Left lung (tissue), 10 donors: ENCODE measurements around the gene CDC25C. TPM values are rescaled to one million over a fixed set of nuclear protein-coding genes. Genes with fewer than 3 reads are reported as not detected.
A peak's percentile ranks its signal among the peaks of the same experiment; 100 is the strongest.

ENCODE experiments used
- ATAC-seq: fragments of 200-7000 bp; cut with Tn5 transposase; one replicate; pipeline ENCODE4 v1.9.1; 2020; ENCODE audit warnings: moderate library complexity
- DNase-seq, 4 donors: peaks; one replicate each; pipeline ENCODE4 v3.0.0-alpha.2; 2013 to 2020
- H3K27ac ChIP-seq, 2 donors: fragments of 200-600 bp; sonication (generic) in 1 of 2; one replicate each; pipeline versions ENCODE4 v1.5.0 to v1.8.0; 2020 to 2021
- H3K27me3 ChIP-seq, 2 donors: fragments of 200-600 bp; sonication (generic) in 1 of 2; one replicate each; pipeline versions ENCODE4 v1.5.0 to v1.8.0; 2020 to 2021
- H3K36me3 ChIP-seq, 2 donors: fragments of 200-600 bp; sonication (generic) in 1 of 2; one replicate each; pipeline versions ENCODE4 v1.5.0 to v1.8.0; 2020 to 2021
- H3K4me1 ChIP-seq, 2 donors: fragments of 200-600 bp; one replicate each; pipeline ENCODE4 v1.8.0; 2021
- H3K4me3 ChIP-seq, 2 donors: fragments of 200-600 bp; sonication (generic) in 1 of 2; one replicate each; pipeline versions ENCODE4 v1.5.0 to v1.8.0; 2020 to 2021; ENCODE audit warnings: mild to moderate bottlenecking in 1 of 2
- H3K9me3 ChIP-seq, 2 donors: fragments of 200-600 bp; sonication (generic) in 1 of 2; one replicate each; pipeline versions ENCODE4 v1.5.0 to v1.8.0; 2020 to 2021
- intact Hi-C, 2 donors: fragments of 100-400 bp; cut with DNase I; formaldehyde crosslinking; loops; one replicate each; pipeline versions ENCODE4 v1.11.2 to v1.14.2; 2022
- polyA plus RNA-seq, 6 donors: library from polyadenylated mRNA; unstranded; fragments of 120-200 nt; gene quantifications; one replicate each; pipeline ENCODE4 v1.2.1, GENCODE V29; 2013; ENCODE audit not compliant: insufficient read length in 6 of 6
- total RNA-seq, 2 donors: library from RNA; stranded (reverse); fragmentation: NEBNext Ultra II Directional; extraction: Animal tissue kit (Norgen Biotek cat#: 25700); gene quantifications; one replicate each; pipeline ENCODE4 v1.2.1, GENCODE V29; 2021
- TF ChIP-seq, protein P1 (sequence below), 2 donors: fragments of 200-600 bp; sonication (generic) in 1 of 2; IDR thresholded peaks; one replicate each; pipeline versions ENCODE4 v1.5.0 to v1.8.0; 2021; ENCODE audit warnings: antibody characterized with exemption in 2 of 2
- donor health status: DM: no; HTN: yes; CAD: no.
- donor health status: DM: no; HTN: no; CAD: no.

Gene CDC25C
- total and polyA plus RNA-seq, 8 donors: 0.34 to 14.6 (median 7.7) TPM

DNA sequence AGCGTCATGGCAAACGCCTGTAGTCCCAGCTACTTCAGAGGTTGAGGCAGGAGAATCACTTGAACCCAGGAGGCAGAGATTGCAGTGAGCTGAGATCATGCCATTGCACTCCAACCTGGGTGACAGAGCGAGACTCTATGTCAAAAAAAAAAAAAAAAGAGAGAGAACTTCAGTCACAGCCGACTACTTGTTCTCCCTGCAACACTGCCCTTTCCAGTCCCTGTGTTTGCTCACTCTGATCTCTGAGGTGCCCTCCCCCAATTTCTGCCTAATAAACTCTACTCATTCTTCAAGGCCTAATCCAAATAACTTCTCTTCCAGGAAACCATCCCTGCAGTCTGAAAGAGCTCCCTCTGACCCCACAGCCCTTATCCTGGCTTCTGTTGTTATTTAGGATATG is 85.3 kb downstream of the CDC25C start:
- TF ChIP-seq, protein P1, sequence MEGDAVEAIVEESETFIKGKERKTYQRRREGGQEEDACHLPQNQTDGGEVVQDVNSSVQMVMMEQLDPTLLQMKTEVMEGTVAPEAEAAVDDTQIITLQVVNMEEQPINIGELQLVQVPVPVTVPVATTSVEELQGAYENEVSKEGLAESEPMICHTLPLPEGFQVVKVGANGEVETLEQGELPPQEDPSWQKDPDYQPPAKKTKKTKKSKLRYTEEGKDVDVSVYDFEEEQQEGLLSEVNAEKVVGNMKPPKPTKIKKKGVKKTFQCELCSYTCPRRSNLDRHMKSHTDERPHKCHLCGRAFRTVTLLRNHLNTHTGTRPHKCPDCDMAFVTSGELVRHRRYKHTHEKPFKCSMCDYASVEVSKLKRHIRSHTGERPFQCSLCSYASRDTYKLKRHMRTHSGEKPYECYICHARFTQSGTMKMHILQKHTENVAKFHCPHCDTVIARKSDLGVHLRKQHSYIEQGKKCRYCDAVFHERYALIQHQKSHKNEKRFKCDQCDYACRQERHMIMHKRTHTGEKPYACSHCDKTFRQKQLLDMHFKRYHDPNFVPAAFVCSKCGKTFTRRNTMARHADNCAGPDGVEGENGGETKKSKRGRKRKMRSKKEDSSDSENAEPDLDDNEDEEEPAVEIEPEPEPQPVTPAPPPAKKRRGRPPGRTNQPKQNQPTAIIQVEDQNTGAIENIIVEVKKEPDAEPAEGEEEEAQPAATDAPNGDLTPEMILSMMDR (IDR thresholded peaks at IDR 0.05): no peak
- peak; percentile 70 for ATAC-seq

GRCh38 chr5:138245717-138246116 is 85.9 kb downstream of the CDC25C start:
- H3K4me1 ChIP-seq: peaks cover 0 to 15% of the 10 kb centered on the region in 2 donors
- no peaks in the 10 kb centered on the region for H3K9me3 ChIP-seq
- no peak overlapping the region for H3K27ac ChIP-seq
- no peak for DNase-seq
- no peaks in the 10 kb centered on the region for H3K36me3 ChIP-seq
- intact Hi-C loops: no loop called here
- H3K27me3 ChIP-seq: peaks cover 0 to 26% of the 10 kb centered on the region in 2 donors
- TF ChIP-seq, protein P1 (IDR thresholded peaks at IDR 0.05): no peak
- no peak for ATAC-seq
- H3K4me3 ChIP-seq: no peak overlapping the region

More for the DNA sequence above, 85.3 kb downstream of the CDC25C start:
- H3K36me3 ChIP-seq: no peaks in the 10 kb centered on the region
- DNase-seq: peak in 1 of 4 donors; percentile 18
- intact Hi-C loops: no loop called here
- peaks cover 0 to 9% of the 10 kb centered on the region in 2 donors for H3K4me1 ChIP-seq
- H3K27ac ChIP-seq: no peak overlapping the region
- no peak overlapping the region for H3K4me3 ChIP-seq
- H3K27me3 ChIP-seq: peaks cover 0 to 20% of the 10 kb centered on the region in 2 donors
- H3K9me3 ChIP-seq: no peaks in the 10 kb centered on the region

DNA sequence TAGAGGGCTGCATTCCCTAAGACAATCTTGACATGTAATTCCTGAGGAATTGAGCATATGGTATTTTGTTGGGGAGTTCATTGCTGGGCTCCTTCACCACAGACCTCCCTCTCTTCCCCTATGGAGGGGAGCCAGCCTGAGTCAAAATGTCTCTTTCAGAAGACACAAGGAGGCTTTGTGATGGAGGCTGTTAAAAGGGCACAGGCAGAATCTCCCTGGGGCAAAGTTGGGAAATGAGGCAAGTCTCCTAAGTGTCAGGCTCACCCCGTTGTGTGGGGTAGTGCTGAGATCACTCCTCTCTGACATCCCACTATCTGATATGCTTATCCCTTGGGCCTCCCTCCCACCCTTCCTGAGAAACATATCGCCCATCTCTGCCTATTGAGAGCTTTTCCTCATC is 87.8 kb downstream of the CDC25C start:
- DNase-seq: no peak
- TF ChIP-seq, protein P1 (IDR thresholded peaks at IDR 0.05): no peak
- H3K27ac ChIP-seq: no peak overlapping the region
- peaks cover 0 to 45% of the 10 kb centered on the region in 2 donors for H3K27me3 ChIP-seq
- no peak for ATAC-seq
- peaks cover 0 to 17% of the 10 kb centered on the region in 2 donors for H3K4me1 ChIP-seq
- no peaks in the 10 kb centered on the region for H3K9me3 ChIP-seq
- no peaks in the 10 kb centered on the region for H3K36me3 ChIP-seq
- H3K4me3 ChIP-seq: no peak overlapping the region
- intact Hi-C loops: no loop called here

DNA sequence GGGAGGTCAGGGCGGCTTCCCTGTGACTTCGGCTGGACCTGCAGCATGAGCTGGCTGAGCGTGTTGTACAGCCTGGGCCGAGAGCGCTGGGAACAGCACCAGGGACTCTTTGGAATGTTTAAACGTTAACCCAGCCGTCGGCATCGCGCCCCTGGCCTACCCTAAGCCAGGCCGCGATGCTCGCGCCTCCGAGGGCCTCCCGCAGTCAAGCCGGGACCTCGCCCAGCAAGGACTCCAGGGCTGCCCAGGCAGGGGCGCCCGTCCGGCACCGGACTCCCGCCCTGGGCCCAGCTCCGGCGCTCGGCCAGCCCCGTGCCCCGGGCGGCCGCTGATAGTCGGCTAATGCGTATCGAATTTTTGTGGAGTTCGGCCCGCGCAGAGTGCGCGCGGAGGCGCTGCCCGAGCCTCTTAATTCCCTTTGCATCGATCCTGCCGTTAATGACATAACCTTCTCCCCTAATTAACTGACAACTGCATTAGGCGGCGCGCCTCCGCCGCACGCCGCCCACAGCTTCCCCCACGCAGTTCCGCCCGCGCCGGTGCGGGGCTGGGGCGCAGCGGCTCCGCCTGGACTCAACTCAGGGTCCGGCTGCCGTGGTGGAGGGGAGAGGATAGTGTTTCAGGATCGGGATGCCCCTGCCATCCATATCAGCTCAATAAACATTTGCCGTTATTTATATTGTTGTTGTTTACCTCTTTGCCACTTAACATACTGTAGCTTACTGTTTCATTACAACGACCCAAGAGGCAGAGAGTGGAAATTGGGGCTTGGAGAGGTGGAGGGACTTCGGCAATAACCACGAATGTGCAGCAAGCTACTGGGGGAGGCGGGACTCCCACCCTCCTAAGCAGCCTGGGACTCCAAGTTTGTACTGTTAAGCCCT is 89.7 kb downstream of the CDC25C start:
- H3K27ac ChIP-seq: no peak overlapping the region
- no peaks in the 10 kb centered on the region for H3K9me3 ChIP-seq
- intact Hi-C loops: no loop called here
- H3K27me3 ChIP-seq: peaks cover 0 to 55% of the 10 kb centered on the region in 2 donors
- peak overlapping the region; percentile 39 to 49 for H3K4me3 ChIP-seq
- H3K36me3 ChIP-seq: no peaks in the 10 kb centered on the region
- TF ChIP-seq, protein P1 (IDR thresholded peaks at IDR 0.05): no peak
- H3K4me1 ChIP-seq: peaks cover 0 to 17% of the 10 kb centered on the region in 2 donors
- DNase-seq: peak in 3 of 4 donors; percentile 35 to 88 (median 35)
- ATAC-seq: peak; percentile 72

GRCh38 chr5:138240650-138241385 is 90.8 kb downstream of the CDC25C start:
- no peak for ATAC-seq
- TF ChIP-seq, protein P1 (IDR thresholded peaks at IDR 0.05): no peak
- DNase-seq: no peak

More at GRCh38 chr5:138240650-138241385, 90.8 kb downstream of the CDC25C start:
- Histone ChIP-seq H3K4me1 (peaks cover 0 to 17% of the 10 kb centered on the region in 2 donors), H3K27me3 (peaks cover 0 to 55% of the 10 kb centered on the region in 2 donors), H3K4me3 (no peak overlapping the region), H3K36me3 (no peaks in the 10 kb centered on the region), H3K9me3 (no peaks in the 10 kb centered on the region), H3K27ac (no peak overlapping the region)
- intact Hi-C loops: no loop called here
